HEK293 (cell line): ENCODE results near the gene MOV10L1.

Source experiments
- BCL11B ChIP-seq: fragments of 450-650 bp; formaldehyde crosslinking; IDR thresholded peaks from 2 replicates; pipeline ENCODE4 v1.5.1; 2016; ENCODE audit warnings: low read depth, missing biosample characterization, missing genetic modification characterization
- GLI4 ChIP-seq: fragments of 450-650 bp; formaldehyde crosslinking; IDR thresholded peaks from 2 replicates; pipeline ENCODE4 v1.5.1; 2016; ENCODE audit warnings: missing biosample characterization, missing genetic modification characterization
- REST ChIP-seq: fragments of 450-650 bp; formaldehyde crosslinking; IDR thresholded peaks from 2 replicates; pipeline ENCODE4 v1.5.1; 2016; ENCODE audit warnings: missing biosample characterization, missing genetic modification characterization
- SCRT1 ChIP-seq: fragments of 450-650 bp; formaldehyde crosslinking; IDR thresholded peaks from 2 replicates; pipeline ENCODE4 v1.5.1; 2016; ENCODE audit warnings: missing biosample characterization, missing genetic modification characterization, borderline replicate concordance
- ZBTB1 ChIP-seq: fragments of 450-650 bp; formaldehyde crosslinking; IDR thresholded peaks from 2 replicates; pipeline ENCODE4 v1.5.1; 2016; ENCODE audit warnings: missing biosample characterization, missing genetic modification characterization
- ZIC2 ChIP-seq: fragments of 450-650 bp; formaldehyde crosslinking; IDR thresholded peaks from 2 replicates; pipeline ENCODE4 v1.5.1; 2016; ENCODE audit warnings: missing biosample characterization, missing genetic modification characterization
- ZNF184 ChIP-seq: fragments of 450-650 bp; IDR thresholded peaks from 2 replicates; pipeline ENCODE4 v1.5.1; 2018; ENCODE audit warnings: missing biosample characterization, mild to moderate bottlenecking, missing genetic modification characterization
- ZNF311 ChIP-seq: fragments of 450-650 bp; formaldehyde crosslinking; IDR thresholded peaks from 2 replicates; pipeline ENCODE4 v1.5.1; 2017; ENCODE audit warnings: missing biosample characterization, missing genetic modification characterization, borderline replicate concordance
- ZNF513 ChIP-seq: fragments of 450-650 bp; IDR thresholded peaks from 2 replicates; pipeline ENCODE4 v1.5.1; 2018; ENCODE audit warnings: missing biosample characterization, missing genetic modification characterization
- ZNF549 ChIP-seq: fragments of 450-650 bp; IDR thresholded peaks from 2 replicates; pipeline ENCODE4 v1.5.1; 2018; ENCODE audit warnings: missing biosample characterization, missing genetic modification characterization, mild to moderate bottlenecking, inconsistent platforms, moderate library complexity
- ZNF791 ChIP-seq: fragments of 450-650 bp; formaldehyde crosslinking; IDR thresholded peaks from 2 replicates; pipeline ENCODE4 v1.5.1; 2016; ENCODE audit warnings: missing biosample characterization, missing genetic modification characterization
- TF ChIP-seq, protein P1 (sequence below): fragments of 450-650 bp; formaldehyde crosslinking; IDR thresholded peaks from 2 replicates; pipeline ENCODE4 v1.5.1; 2016; ENCODE audit warnings: missing biosample characterization, missing genetic modification characterization

- TF ChIP-seq SCRT1 (tag by site-specific recombination), result no peak
- no peak for TF ChIP-seq ZNF311 (tag by site-specific recombination)
- no peak for TF ChIP-seq REST (tag by site-specific recombination)
- TF ChIP-seq ZNF184 (tag by site-specific recombination), result no peak
- TF ChIP-seq, protein P1, sequence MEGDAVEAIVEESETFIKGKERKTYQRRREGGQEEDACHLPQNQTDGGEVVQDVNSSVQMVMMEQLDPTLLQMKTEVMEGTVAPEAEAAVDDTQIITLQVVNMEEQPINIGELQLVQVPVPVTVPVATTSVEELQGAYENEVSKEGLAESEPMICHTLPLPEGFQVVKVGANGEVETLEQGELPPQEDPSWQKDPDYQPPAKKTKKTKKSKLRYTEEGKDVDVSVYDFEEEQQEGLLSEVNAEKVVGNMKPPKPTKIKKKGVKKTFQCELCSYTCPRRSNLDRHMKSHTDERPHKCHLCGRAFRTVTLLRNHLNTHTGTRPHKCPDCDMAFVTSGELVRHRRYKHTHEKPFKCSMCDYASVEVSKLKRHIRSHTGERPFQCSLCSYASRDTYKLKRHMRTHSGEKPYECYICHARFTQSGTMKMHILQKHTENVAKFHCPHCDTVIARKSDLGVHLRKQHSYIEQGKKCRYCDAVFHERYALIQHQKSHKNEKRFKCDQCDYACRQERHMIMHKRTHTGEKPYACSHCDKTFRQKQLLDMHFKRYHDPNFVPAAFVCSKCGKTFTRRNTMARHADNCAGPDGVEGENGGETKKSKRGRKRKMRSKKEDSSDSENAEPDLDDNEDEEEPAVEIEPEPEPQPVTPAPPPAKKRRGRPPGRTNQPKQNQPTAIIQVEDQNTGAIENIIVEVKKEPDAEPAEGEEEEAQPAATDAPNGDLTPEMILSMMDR (tag by site-specific recombination), result no peak
- no peak for TF ChIP-seq GLI4 (tag by site-specific recombination)
- TF ChIP-seq ZNF513 (tag by site-specific recombination), result no peak
- TF ChIP-seq ZNF791 (tag by site-specific recombination), result no peak
- TF ChIP-seq BCL11B (tag by site-specific recombination), result no peak
- no peak for TF ChIP-seq ZBTB1 (tag by site-specific recombination)
- no peak; the same call in 1 of the 2 replicates for TF ChIP-seq ZIC2
- no peak for TF ChIP-seq ZNF549 (tag by site-specific recombination)
Observed at GRCh38 chr22:50118557-50119168, 28.9 kb downstream of the MOV10L1 start.
